Measurements from ENCODE around the gene MRPL18. TPM values are rescaled to one million over a fixed set of nuclear protein-coding genes. Genes with fewer than 3 reads are reported as not detected.
"Not testable (repeated sequence)": the region's sequence is repeated elsewhere in the genome, so short reads cannot be mapped to it uniquely, and the experiment has no call there.

MRPL18 gene
- 154 and 179 TPM in 2 replicates for total RNA-seq (2014; rRNA removed; shearing (Covaris generic))

DNA sequence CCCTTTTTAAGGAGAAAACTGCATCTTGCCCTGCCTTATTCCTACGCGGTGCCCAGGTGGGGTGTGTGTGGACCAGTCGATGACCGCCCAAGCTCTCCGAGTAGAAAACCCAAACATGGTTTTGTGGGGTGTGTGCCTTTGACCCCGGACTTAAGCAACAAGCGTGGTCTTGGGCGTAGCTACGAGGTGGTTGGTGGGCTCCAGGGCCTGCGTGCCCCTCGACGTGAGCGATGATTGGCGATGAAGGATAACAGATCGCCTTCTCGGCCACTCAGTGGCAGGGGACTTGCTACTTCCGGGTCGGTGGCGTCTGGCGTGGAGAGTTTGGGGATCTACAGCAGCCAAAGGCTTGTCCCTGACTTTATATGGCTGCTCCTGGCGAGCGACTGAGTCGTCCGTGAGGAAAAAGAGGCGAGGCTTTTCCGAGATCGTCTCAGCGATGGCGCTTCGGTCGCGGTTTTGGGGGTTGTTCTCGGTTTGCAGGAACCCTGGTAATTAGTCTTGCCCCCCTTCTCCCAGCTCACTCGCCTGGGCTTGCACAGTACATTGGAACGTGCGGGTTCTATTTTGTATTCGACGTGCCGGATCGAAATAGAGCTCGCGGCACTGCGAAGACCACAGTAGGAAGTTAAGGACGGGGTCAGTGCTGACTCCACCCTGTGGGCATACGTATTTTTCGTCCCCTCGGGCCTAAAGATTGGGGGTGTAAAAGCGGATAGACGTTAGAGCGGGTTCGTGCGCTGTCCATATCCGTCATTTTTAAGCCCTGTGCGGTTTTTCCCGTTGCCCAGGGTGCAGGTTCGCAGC lies at the start of gene MRPL18:
TSS of gene MRPL18 (plus strand) at position 319 of the 807 bp plus-strand sequence. CDS start at position 440, 121 bp downstream.
- Histone ChIP-seq H3K27ac (peak within 1 kb of the TSS; percentile 67), H3K9me3 (replicated peaks) (no peaks in the 10 kb centered on the region), H3K4me1 (replicated peaks) (peaks cover 29% of the 10 kb centered on the region), H3K36me3 (peaks cover 82% of the 10 kb centered on the region), H3K4me3 (peak within 1 kb of the TSS; percentile 82), H3K27me3 (replicated peaks) (no peaks in the 10 kb centered on the region)
- peak; percentile 93 to 96 for DNase-seq (ENCODE audit: low read depth in 1 of 2, low spot score in 2 of 2)

DNA sequence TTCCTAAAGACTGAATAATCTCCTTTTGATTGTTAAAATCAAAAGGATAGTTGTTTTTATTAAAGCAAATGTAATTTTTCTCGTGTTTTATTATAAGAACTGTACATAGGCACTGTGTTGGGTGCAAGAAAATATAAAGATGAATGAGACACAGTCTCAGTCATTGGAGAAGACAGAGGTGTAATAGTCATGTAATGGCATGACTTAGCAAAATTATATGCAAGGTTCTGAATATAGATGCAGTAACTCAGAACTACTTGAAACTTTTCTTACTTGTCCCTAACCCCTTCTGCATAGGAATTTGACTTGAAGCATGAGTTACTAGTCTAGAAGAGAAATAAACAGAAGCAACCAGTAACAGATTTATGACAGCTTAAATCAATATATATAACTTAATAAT lies 48.1 kb upstream of the MRPL18 start:
- H3K36me3 ChIP-seq, result peaks cover 97% of the 10 kb centered on the region

GRCh38 chr6:159745081-159745480 lies 45.2 kb upstream of the MRPL18 start:
- Histone ChIP-seq H3K4me1 (replicated peaks) (no peaks in the 10 kb centered on the region), H3K36me3 (peaks cover 95% of the 10 kb centered on the region), H3K4me3 (no peak overlapping the region), H3K27me3 (replicated peaks) (no peaks in the 10 kb centered on the region), H3K27ac (no peak overlapping the region), H3K9me3 (replicated peaks) (no peaks in the 10 kb centered on the region)
- DNase-seq (ENCODE audit: low read depth in 1 of 2, low spot score in 2 of 2), result no peak

More for the DNA sequence above, 48.1 kb upstream of the MRPL18 start:
- Histone ChIP-seq H3K9me3 (replicated peaks) (no peaks in the 10 kb centered on the region), H3K27ac (no peak overlapping the region), H3K4me3 (no peak overlapping the region), H3K4me1 (replicated peaks) (no peaks in the 10 kb centered on the region), H3K27me3 (replicated peaks) (no peaks in the 10 kb centered on the region)
- DNase-seq (ENCODE audit: low read depth in 1 of 2, low spot score in 2 of 2), result no peak

- Histone ChIP-seq H3K27ac (no peak overlapping the region), H3K4me3 (no peak overlapping the region), H3K4me1 (replicated peaks) (no peaks in the 10 kb centered on the region), H3K9me3 (replicated peaks) (no peaks in the 10 kb centered on the region), H3K27me3 (replicated peaks) (no peaks in the 10 kb centered on the region), H3K36me3 (peaks cover 87% of the 10 kb centered on the region)
- no peak for DNase-seq (ENCODE audit: low read depth in 1 of 2, low spot score in 2 of 2)
Observed at GRCh38 chr6:159746759-159747158, 43.5 kb upstream of the MRPL18 start.

GRCh38 chr6:159748127-159748526 lies 42.1 kb upstream of the MRPL18 start:
- H3K4me1 ChIP-seq (replicated peaks); H3K4me3 ChIP-seq; H3K27ac ChIP-seq; H3K27me3 ChIP-seq (replicated peaks); H3K9me3 ChIP-seq (replicated peaks); DNase-seq (ENCODE audit: low read depth in 1 of 2, low spot score in 2 of 2): not testable (repeated sequence)
- peaks cover 87% of the 10 kb centered on the region for H3K36me3 ChIP-seq

GRCh38 chr6:159751448-159751847 lies 38.8 kb upstream of the MRPL18 start:
- no peak for DNase-seq (ENCODE audit: low read depth in 1 of 2, low spot score in 2 of 2)
- H3K9me3 ChIP-seq (replicated peaks), result no peaks in the 10 kb centered on the region
- no peaks in the 10 kb centered on the region for H3K27me3 ChIP-seq (replicated peaks)
- H3K4me1 ChIP-seq (replicated peaks), result peaks cover 4% of the 10 kb centered on the region; the same call in 1 of the 2 replicates
- no peak overlapping the region for H3K4me3 ChIP-seq
- no peak overlapping the region for H3K27ac ChIP-seq
- peaks cover 83% of the 10 kb centered on the region for H3K36me3 ChIP-seq

DNA sequence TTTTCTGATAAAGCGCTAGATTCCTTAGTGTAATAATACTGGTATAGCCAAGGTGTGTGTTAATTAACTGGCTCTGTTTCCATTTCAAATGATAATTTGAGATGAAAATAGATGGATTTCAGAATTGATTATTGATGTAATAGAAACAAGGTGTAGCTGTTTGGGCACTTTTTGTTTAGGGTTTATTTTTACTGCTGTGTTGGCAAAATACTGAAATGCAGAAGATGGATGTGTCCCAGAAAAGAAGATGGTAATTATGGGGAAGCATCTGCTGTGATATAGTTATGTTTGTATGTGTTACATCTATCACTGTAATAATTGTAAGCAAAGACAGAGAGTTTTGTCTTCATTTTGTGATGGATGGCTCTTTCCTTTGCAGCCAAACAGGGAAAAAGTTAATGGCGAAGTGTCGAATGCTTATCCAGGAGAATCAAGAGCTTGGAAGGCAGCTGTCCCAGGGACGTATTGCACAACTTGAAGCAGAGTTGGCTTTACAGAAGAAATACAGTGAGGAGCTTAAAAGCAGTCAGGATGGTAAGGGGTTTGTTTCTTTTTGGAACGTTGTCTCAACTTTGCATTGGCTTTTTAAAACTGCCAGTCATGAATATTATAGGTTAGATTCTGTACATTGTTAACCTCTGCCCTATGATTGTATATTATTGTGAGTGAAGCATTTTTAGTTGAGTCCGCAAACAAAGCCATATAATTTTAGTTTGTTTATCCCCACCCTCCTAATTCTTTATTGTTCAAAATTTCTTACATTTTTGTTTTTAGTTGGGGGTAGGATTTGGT lies 37.0 kb upstream of the MRPL18 start:
- peaks cover 9% of the 10 kb centered on the region for H3K4me1 ChIP-seq (replicated peaks)
- H3K9me3 ChIP-seq (replicated peaks), result no peaks in the 10 kb centered on the region
- H3K4me3 ChIP-seq, result no peak overlapping the region
- H3K27me3 ChIP-seq (replicated peaks), result no peaks in the 10 kb centered on the region
- H3K27ac ChIP-seq, result no peak overlapping the region
- H3K36me3 ChIP-seq, result peaks cover 81% of the 10 kb centered on the region
- DNase-seq (ENCODE audit: low read depth in 1 of 2, low spot score in 2 of 2), result no peak

DNA sequence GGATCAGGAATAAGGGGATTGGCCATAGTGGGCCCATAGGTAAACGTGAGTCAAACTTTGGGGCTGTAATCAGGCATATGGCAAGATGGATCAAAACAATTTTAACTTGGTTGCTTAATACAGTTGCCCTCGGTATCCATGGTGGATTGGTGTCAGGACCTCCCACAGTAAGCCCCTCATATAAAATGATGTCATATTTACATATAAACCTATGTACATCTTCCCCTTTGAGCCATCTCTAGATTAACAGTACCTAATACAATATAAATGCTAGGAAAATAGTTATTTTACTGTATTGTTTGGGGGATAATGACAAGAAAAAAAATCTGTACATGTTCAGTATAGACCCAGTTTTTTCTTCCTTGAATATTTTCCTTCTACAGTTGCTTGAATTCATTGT lies 35.9 kb upstream of the MRPL18 start:
- Histone ChIP-seq H3K4me1 (replicated peaks) (peaks cover 15% of the 10 kb centered on the region), H3K4me3 (no peak overlapping the region), H3K36me3 (peaks cover 80% of the 10 kb centered on the region), H3K9me3 (replicated peaks) (no peaks in the 10 kb centered on the region), H3K27me3 (replicated peaks) (no peaks in the 10 kb centered on the region), H3K27ac (no peak overlapping the region)
- no peak for DNase-seq (ENCODE audit: low read depth in 1 of 2, low spot score in 2 of 2)

DNA sequence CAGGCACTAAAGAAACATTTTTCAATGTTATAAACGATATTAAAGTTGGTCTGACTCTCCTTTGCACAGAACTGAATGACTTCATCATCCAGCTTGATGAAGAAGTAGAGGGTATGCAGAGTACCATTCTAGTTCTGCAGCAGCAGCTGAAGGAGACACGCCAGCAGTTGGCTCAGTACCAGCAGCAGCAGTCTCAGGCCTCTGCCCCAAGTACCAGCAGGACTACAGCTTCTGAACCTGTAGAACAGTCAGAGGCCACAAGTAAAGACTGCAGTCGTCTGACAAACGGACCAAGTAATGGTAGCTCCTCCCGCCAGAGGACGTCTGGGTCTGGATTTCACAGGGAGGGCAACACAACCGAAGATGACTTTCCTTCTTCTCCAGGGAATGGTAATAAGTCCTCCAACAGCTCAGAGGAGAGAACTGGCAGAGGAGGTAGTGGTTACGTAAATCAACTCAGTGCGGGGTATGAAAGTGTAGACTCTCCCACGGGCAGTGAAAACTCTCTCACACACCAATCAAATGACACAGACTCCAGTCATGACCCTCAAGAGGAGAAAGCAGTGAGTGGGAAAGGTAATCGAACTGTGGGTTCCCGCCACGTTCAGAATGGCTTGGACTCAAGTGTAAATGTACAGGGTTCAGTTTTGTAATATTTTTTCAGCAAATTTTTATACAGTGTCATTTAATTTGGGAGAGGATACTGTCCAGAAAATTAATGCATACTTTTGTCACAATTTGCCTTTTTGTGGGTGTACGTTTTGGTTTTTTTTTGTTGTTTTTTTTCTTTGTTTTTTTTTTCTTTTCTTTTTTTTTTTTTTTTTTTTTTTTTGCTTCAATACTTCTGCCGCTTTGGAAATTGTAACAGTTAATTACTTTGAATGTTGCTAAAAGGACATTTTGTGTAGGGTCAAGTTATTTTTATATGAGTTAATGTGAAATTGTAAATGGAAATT lies 35.0 kb upstream of the MRPL18 start:
- Histone ChIP-seq H3K4me3 (no peak overlapping the region), H3K27ac (no peak overlapping the region), H3K4me1 (replicated peaks) (peaks cover 24% of the 10 kb centered on the region), H3K27me3 (replicated peaks) (no peaks in the 10 kb centered on the region), H3K9me3 (replicated peaks) (no peaks in the 10 kb centered on the region), H3K36me3 (peaks cover 76% of the 10 kb centered on the region)
- DNase-seq (ENCODE audit: low read depth in 1 of 2, low spot score in 2 of 2), result no peak

DNA sequence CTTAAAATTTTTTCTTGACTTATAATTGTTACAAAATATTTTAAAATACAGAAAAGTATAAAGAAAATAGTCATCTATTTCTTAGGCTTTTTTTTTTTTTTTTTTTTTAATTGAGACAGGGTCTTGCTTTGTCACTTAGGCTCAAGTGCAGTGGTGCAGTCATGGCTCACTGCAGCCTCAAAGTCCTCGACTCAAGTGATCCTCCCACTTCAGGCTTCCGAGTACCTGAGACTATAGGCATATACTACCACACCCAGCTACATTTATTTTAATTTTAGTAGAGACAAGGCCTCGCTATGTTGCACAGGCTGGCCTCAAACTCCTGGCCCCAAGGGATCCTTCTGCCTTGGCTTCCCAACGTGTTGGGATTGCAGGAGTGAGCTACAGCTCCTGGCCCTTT lies 33.8 kb upstream of the MRPL18 start:
- H3K9me3 ChIP-seq (replicated peaks), result no peaks in the 10 kb centered on the region
- peaks cover 77% of the 10 kb centered on the region for H3K36me3 ChIP-seq
- H3K27ac ChIP-seq, result no peak overlapping the region
- no peak for DNase-seq (ENCODE audit: low read depth in 1 of 2, low spot score in 2 of 2)
- H3K4me3 ChIP-seq, result no peak overlapping the region
- peaks cover 36% of the 10 kb centered on the region for H3K4me1 ChIP-seq (replicated peaks)
- no peaks in the 10 kb centered on the region for H3K27me3 ChIP-seq (replicated peaks)

- Histone ChIP-seq H3K9me3 (replicated peaks) (no peaks in the 10 kb centered on the region), H3K4me1 (replicated peaks) (peaks cover 45% of the 10 kb centered on the region), H3K27ac (0 out of 2 replicates have a peak overlapping the region, but pooled peaks have one; percentile 3), H3K4me3 (no peak overlapping the region), H3K36me3 (peaks cover 71% of the 10 kb centered on the region), H3K27me3 (replicated peaks) (no peaks in the 10 kb centered on the region)
- peak; percentile 45 to 50 for DNase-seq (ENCODE audit: low read depth in 1 of 2, low spot score in 2 of 2)
Observed at GRCh38 chr6:159758031-159759001, 32.0 kb upstream of the MRPL18 start.

DNA sequence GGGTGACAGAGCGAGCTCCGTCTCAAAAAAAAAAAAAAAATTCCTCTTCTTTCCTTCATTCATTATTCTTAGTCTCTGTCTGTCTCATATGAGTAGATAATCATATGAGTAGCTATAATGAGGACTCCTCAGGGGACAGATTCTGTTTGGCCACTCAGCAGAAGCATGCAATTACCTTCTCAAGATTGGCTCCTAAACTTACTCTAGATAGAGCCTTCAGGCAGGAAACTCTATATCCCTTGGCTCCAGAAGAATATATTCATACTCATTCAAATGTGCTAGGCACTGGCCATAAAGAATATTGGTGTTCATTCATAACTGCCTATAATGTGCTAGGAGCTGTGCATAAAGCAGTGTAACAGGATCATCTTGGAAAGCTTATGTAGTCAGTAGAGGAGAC lies 30.6 kb upstream of the MRPL18 start:
- no peak overlapping the region for H3K4me3 ChIP-seq
- H3K36me3 ChIP-seq, result peaks cover 66% of the 10 kb centered on the region
- H3K27me3 ChIP-seq (replicated peaks), result no peaks in the 10 kb centered on the region
- H3K4me1 ChIP-seq (replicated peaks), result peaks cover 40% of the 10 kb centered on the region
- H3K9me3 ChIP-seq (replicated peaks), result no peaks in the 10 kb centered on the region
- no peak for DNase-seq (ENCODE audit: low read depth in 1 of 2, low spot score in 2 of 2)
- peak overlapping the region; percentile 94 for H3K27ac ChIP-seq

All from SJSA1 (cell line).